Hepatocyte (in vitro differentiated cells): ENCODE measurements around the gene RABEP2. TPM values are rescaled to one million over a fixed set of nuclear protein-coding genes. Genes with fewer than 3 reads are reported as not detected.

ENCODE experiments used
- DNase-seq: peaks from one replicate; pipeline ENCODE4 v3.0.0-alpha.2; 2016; ENCODE audit warnings: low spot score
- H2AFZ ChIP-seq: fragments of 200-600 bp; sonication (generic); 2 replicates; pipeline ENCODE4 v1.6.0; 2016; ENCODE audit warnings: antibody characterized with exemption, mild to moderate bottlenecking
- H3K27ac ChIP-seq: fragments of 200-600 bp; sonication (generic); 2 replicates; pipeline ENCODE4 v1.5.1; 2016; ENCODE audit warnings: mild to moderate bottlenecking
- H3K27me3 ChIP-seq: fragments of 200-600 bp; sonication (generic); 2 replicates; pipeline ENCODE4 v1.6.1; 2016
- H3K36me3 ChIP-seq: fragments of 200-600 bp; sonication (generic); replicated peaks from 2 replicates; pipeline ENCODE4 v1.5.1; 2016; ENCODE audit warnings: low read depth; ENCODE audit not compliant: insufficient read depth
- H3K4me1 ChIP-seq: fragments of 200-600 bp; sonication (generic); 2 replicates; pipeline ENCODE4 v1.5.1; 2016; ENCODE audit warnings: mild to moderate bottlenecking, moderate library complexity; ENCODE audit not compliant: insufficient read depth
- H3K4me2 ChIP-seq: fragments of 200-600 bp; sonication (generic); 2 replicates; pipeline ENCODE4 v1.6.0; 2016
- H3K4me3 ChIP-seq: fragments of 200-600 bp; sonication (generic); 2 replicates; pipeline ENCODE4 v1.5.1; 2016; ENCODE audit warnings: mild to moderate bottlenecking
- H3K79me2 ChIP-seq: fragments of 200-600 bp; sonication (generic); 2 replicates; pipeline ENCODE4 v1.6.0; 2017; ENCODE audit warnings: mild to moderate bottlenecking
- H3K9me2 ChIP-seq: fragments of 200-600 bp; sonication (generic); replicated peaks from 2 replicates; pipeline ENCODE4 v1.6.0; 2017; ENCODE audit warnings: mild to moderate bottlenecking; ENCODE audit not compliant: insufficient read depth
- H3K9me3 ChIP-seq: fragments of 200-600 bp; sonication (generic); 2 replicates; pipeline ENCODE4 v1.5.1; 2016; ENCODE audit warnings: low read depth, mild to moderate bottlenecking
- H4K20me1 ChIP-seq: fragments of 200-600 bp; sonication (generic); 2 replicates; pipeline ENCODE4 v1.6.0; 2016; ENCODE audit warnings: mild to moderate bottlenecking; ENCODE audit not compliant: insufficient read depth, poor library complexity, severe bottlenecking
- CTCF ChIP-seq: fragments of 200-600 bp; sonication (generic); IDR thresholded peaks from 2 replicates; pipeline ENCODE4 v1.5.1; 2016; ENCODE audit warnings: antibody characterized with exemption, mild to moderate bottlenecking; ENCODE audit not compliant: poor library complexity
- EZH2 ChIP-seq: fragments of 200-600 bp; sonication (generic); IDR thresholded peaks from 2 replicates; pipeline ENCODE4 v1.6.1; 2016; ENCODE audit warnings: antibody characterized with exemption, mild to moderate bottlenecking, borderline replicate concordance
- EZH2phosphoT487 ChIP-seq: fragments of 200-600 bp; sonication (generic); IDR thresholded peaks from one replicate; pipeline ENCODE4 v1.6.1; 2018; ENCODE audit warnings: antibody characterized with exemption, mild to moderate bottlenecking, low read depth, moderate library complexity; ENCODE audit not compliant: unreplicated experiment, severe bottlenecking
- WGBS: methylation state at CpG from one replicate; pipeline ENCODE4 v1.1.6; 2016; ENCODE audit warnings: low lambda C conversion rate; ENCODE audit errors: missing lambda C conversion rate; 5-methylcytosine and 5-hydroxymethylcytosine counted together
- polyA plus RNA-seq: library from polyadenylated mRNA; unstranded; fragments of >200 nt; fragmentation: Nextera tagmentation; extraction: Ambion mirVana; gene quantifications from 2 replicates; pipeline ENCODE4 v1.2.1, GENCODE V29; 2016
- total RNA-seq: library from RNA; depleted of rRNA; stranded (reverse); fragments of >200 nt; gene quantifications from 2 replicates; pipeline ENCODE4 v1.2.3, GENCODE V29; 2014

RABEP2 gene
- total and polyA plus RNA-seq, 2 experiments from 2014 or later = 30.3 to 37.2 TPM

GRCh38 chr16:28913946-28914724 is 10.9 kb downstream of the RABEP2 start:
- Histone ChIP-seq H3K9me3 (no peaks in the 10 kb centered on the region), H3K9me2 (no peaks in the 10 kb centered on the region), H3K79me2 (no peaks in the 10 kb centered on the region), H3K4me2 (no peak overlapping the region), H2AFZ (no peak overlapping the region), H3K4me3 (no peak overlapping the region), H4K20me1 (no peaks in the 10 kb centered on the region), H3K27me3 (no peaks in the 10 kb centered on the region), H3K4me1 (no peaks in the 10 kb centered on the region), H3K27ac (no peak overlapping the region), H3K36me3 (no peaks in the 10 kb centered on the region)
- no peak for DNase-seq
- WGBS = 95% methylated on average over 27 of the region's 29 CpGs
- TF ChIP-seq EZH2 = no peak
- no peak for TF ChIP-seq CTCF
- TF ChIP-seq EZH2phosphoT487 = no peak

- WGBS = 96% methylated on average over 11 of the region's 12 CpGs
- H2AFZ ChIP-seq = no peak overlapping the region
- TF ChIP-seq EZH2 = no peak
- no peak for TF ChIP-seq EZH2phosphoT487
- no peaks in the 10 kb centered on the region for H3K9me2 ChIP-seq
- no peaks in the 10 kb centered on the region for H3K27me3 ChIP-seq
- no peak overlapping the region for H3K4me2 ChIP-seq
- no peak for DNase-seq
- H4K20me1 ChIP-seq = no peaks in the 10 kb centered on the region
- H3K9me3 ChIP-seq = no peaks in the 10 kb centered on the region
- H3K4me3 ChIP-seq = no peak overlapping the region
- no peak overlapping the region for H3K27ac ChIP-seq
- H3K36me3 ChIP-seq = no peaks in the 10 kb centered on the region
- H3K79me2 ChIP-seq = no peaks in the 10 kb centered on the region
- H3K4me1 ChIP-seq = no peaks in the 10 kb centered on the region
These were observed 12.5 kb downstream of the RABEP2 start for GRCh38 chr16:28912558-28912957.

GRCh38 chr16:28910086-28911031 is 14.7 kb downstream of the RABEP2 start:
- H3K36me3 ChIP-seq = no peaks in the 10 kb centered on the region
- H3K4me2 ChIP-seq = no peak overlapping the region
- no peak overlapping the region for H3K4me3 ChIP-seq
- H3K9me2 ChIP-seq = no peaks in the 10 kb centered on the region
- no peak for DNase-seq
- H2AFZ ChIP-seq = no peak overlapping the region
- no peaks in the 10 kb centered on the region for H3K4me1 ChIP-seq
- 85% methylated on average over 19 of the region's 19 CpGs for WGBS
- no peaks in the 10 kb centered on the region for H3K9me3 ChIP-seq
- H3K27me3 ChIP-seq = no peaks in the 10 kb centered on the region
- H4K20me1 ChIP-seq = no peaks in the 10 kb centered on the region
- TF ChIP-seq EZH2 (no peak), CTCF (no peak), EZH2phosphoT487 (no peak)
- no peaks in the 10 kb centered on the region for H3K79me2 ChIP-seq
- H3K27ac ChIP-seq = no peak overlapping the region
